ENCODE data around the gene CARM1.

- no peak for TF ChIP-seq POLR2A (IDR thresholded peaks at IDR 0.05)
- TF ChIP-seq CTCF (IDR thresholded peaks at IDR 0.05), result no peak
These were observed 23.0 kb upstream of the CARM1 start, which contains the start of gene C19orf38 for GRCh38 chr19:10848230-10848856.

Measured in prostate gland (tissue), 2 donors.